HepG2 (cell line): ENCODE data around the gene MAGEL2. TPM values are rescaled to one million over a fixed set of nuclear protein-coding genes. Genes with fewer than 3 reads are reported as not detected.

Experiments used
- ATAC-seq: fragments of 200-7000 bp; cut with Tn5 transposase; 3 replicates; pipeline ENCODE4 v1.9.1; 2020; ENCODE audit warnings: mild to moderate bottlenecking, moderate library complexity
- BruUV-seq: library from RNA; stranded (reverse); fragments of 400-500 nt; replicated peaks from 2 replicates; lab custom pipeline; 2021; lab: Mats Ljungman, UMichigan
- CTCF ChIA-PET: fragments of 300-600 bp; formaldehyde crosslinking; extraction: SDS; loops from one replicate; lab custom pipeline; 2021; ENCODE audit warnings: low total read pairs, inconsistent platforms, low intra/inter-chr PET ratio; lab: Yijun Ruan, JAX
- POLR2A ChIA-PET: fragments of 350-600 bp; sonication (Branson Sonifier 250); formaldehyde crosslinking; loops from one replicate; lab custom pipeline; 2020; ENCODE audit warnings: antibody characterized with exemption, inconsistent platforms; lab: Yijun Ruan, JAX
- DNase-seq: peaks from one replicate; pipeline ENCODE4 v3.0.0-alpha.2; 2015; ENCODE audit warnings: low spot score
- FAIRE-seq: peaks from 3 replicates; lab custom pipeline; 2011; peaks lifted over from hg19 to GRCh38; lab: Jason Lieb, UNC
- H2AFZ ChIP-seq: one replicate; pipeline ENCODE4 v1.6.1; 2011; ENCODE audit warnings: low read length, inconsistent platforms
- H3K27ac ChIP-seq: fragments of 300-600 bp; 3 replicates; pipeline ENCODE4 v1.8.0; 2011; ENCODE audit warnings: mixed run types, mild to moderate bottlenecking, mixed read lengths, low read length, inconsistent platforms; ENCODE audit not compliant: insufficient read depth; ENCODE audit errors: extremely low read length
- H3K27me3 ChIP-seq, 2 experiments: fragments of 200-600 bp in 1 of 2; 2 replicates in 1 of 2; 3 replicates in 1 of 2; pipeline versions ENCODE4 v1.6.0 to v1.8.0; 2011; ENCODE audit warnings: low read length in 2 of 2, mild to moderate bottlenecking in 2 of 2, moderate library complexity in 2 of 2, inconsistent platforms in 1 of 2; ENCODE audit not compliant: insufficient read depth in 2 of 2, control insufficient read depth in 1 of 2
- H3K36me3 ChIP-seq, 2 experiments: fragments of 200-600 bp in 1 of 2; replicated peaks in 1 of 2; 2 replicates in 1 of 2; 3 replicates in 1 of 2; pipeline versions ENCODE4 v1.5.1 to v1.8.0; 2011; ENCODE audit warnings: low read length in 2 of 2, inconsistent platforms in 1 of 2; ENCODE audit not compliant: insufficient read depth in 2 of 2, control insufficient read depth in 1 of 2
- H3K4me1 ChIP-seq: 2 replicates; pipeline ENCODE4 v1.5.1; 2012; ENCODE audit warnings: low read length, inconsistent platforms; ENCODE audit not compliant: insufficient read depth
- H3K4me2 ChIP-seq: 2 replicates; pipeline ENCODE4 v1.6.0; 2011; ENCODE audit warnings: low read depth, low read length, inconsistent platforms
- H3K4me3 ChIP-seq, 3 experiments: fragments of 200-600 bp in 1 of 3; sonication (generic), shearing (Covaris generic) in 1 of 3; replicated peaks in 1 of 3; 2 replicates each; pipeline ENCODE4 v1.5.1; 2011 to 2016; ENCODE audit warnings: low read length in 3 of 3, inconsistent platforms in 2 of 3, low read depth in 2 of 3, mild to moderate bottlenecking in 2 of 3, control low read depth in 1 of 3, mixed read lengths in 1 of 3; ENCODE audit not compliant: insufficient read depth in 1 of 3
- H3K79me2 ChIP-seq: one replicate; pipeline ENCODE4 v1.6.1; 2011; ENCODE audit warnings: low read length, inconsistent platforms; ENCODE audit not compliant: insufficient read depth
- H3K9ac ChIP-seq: 2 replicates; pipeline ENCODE4 v1.6.0; 2011; ENCODE audit warnings: mild to moderate bottlenecking, low read depth, low read length, inconsistent platforms; ENCODE audit not compliant: insufficient read depth
- H3K9me3 ChIP-seq: 2 replicates; pipeline ENCODE4 v1.5.1; 2012; ENCODE audit warnings: mild to moderate bottlenecking, low read length
- H4K20me1 ChIP-seq: 2 replicates; pipeline ENCODE4 v1.6.0; 2011; ENCODE audit warnings: inconsistent platforms, mild to moderate bottlenecking, low read length, moderate library complexity; ENCODE audit not compliant: insufficient read depth
- ARID2 ChIP-seq: sonication (generic); formaldehyde crosslinking; IDR thresholded peaks from 2 replicates; pipeline ENCODE4 v1.8.1; 2022; ENCODE audit warnings: mild to moderate bottlenecking, missing genetic modification reagents, borderline replicate concordance
- FOXO1 ChIP-seq: sonication (generic); formaldehyde crosslinking; IDR thresholded peaks from 2 replicates; pipeline ENCODE4 v1.4.0; 2020; ENCODE audit warnings: missing genetic modification reagents
- REXO4 ChIP-seq: sonication (generic); formaldehyde crosslinking; IDR thresholded peaks from 2 replicates; pipeline ENCODE4 v1.8.0; 2022; ENCODE audit warnings: missing genetic modification reagents, mild to moderate bottlenecking, borderline replicate concordance
- SOX13 ChIP-seq, 3 experiments: fragments of 450-650 bp in 1 of 3; sonication (generic) in 1 of 3; formaldehyde crosslinking in 1 of 3; IDR thresholded peaks in 2 of 3; conservative IDR thresholded peaks in 1 of 3; 2 replicates each; pipeline versions ENCODE4 v1.5.0 to v1.6.1; 2016 to 2020; ENCODE audit warnings: antibody characterized with exemption in 1 of 3, mild to moderate bottlenecking in 1 of 3, missing compliant biosample characterization in 1 of 3, missing genetic modification reagents in 1 of 3, moderate library complexity in 1 of 3
- ZZZ3 ChIP-seq: sonication (generic); formaldehyde crosslinking; IDR thresholded peaks from 2 replicates; pipeline ENCODE4 v1.4.0; 2020; ENCODE audit warnings: missing genetic modification reagents, mild to moderate bottlenecking, borderline replicate concordance
- WGBS: methylation state at CpG from one replicate; pipeline ENCODE4 v1.1.6; 2017; ENCODE audit warnings: low lambda C conversion rate; 5-methylcytosine and 5-hydroxymethylcytosine counted together
- in situ Hi-C: cut with HindIII; loops from 2 replicates; pipeline ENCODE4 v1.10.0; 2017; ENCODE audit warnings: low pct_unique_long_range_greater_than_20kb; ENCODE audit not compliant: extremely low pct_ligation_motif_present
- intact Hi-C: fragments of 100-400 bp; cut with micrococcal nuclease; formaldehyde crosslinking; loops from one replicate; pipeline ENCODE4 v1.10.0; 2022; ENCODE audit not compliant: unreplicated experiment
- polyA plus RNA-seq, 8 experiments: library from polyadenylated mRNA; depleted of rRNA in 3 of 8; stranded (reverse) in 7 of 8; unstranded in 1 of 8; fragments of >200 nt; fragmentation: Illumina TruSeq in 4 of 8; extraction: Trizol in 4 of 8; gene quantifications; 2 replicates each; pipeline versions ENCODE4 v1.2.1 to v1.2.3, GENCODE V29; 2011 to 2016; ENCODE audit warnings: low read depth in 4 of 8, missing spikeins in 1 of 8, mixed read lengths in 1 of 8; ENCODE audit not compliant: insufficient read depth in 1 of 8
- total RNA-seq, 5 experiments: library from RNA; depleted of rRNA; stranded (reverse); fragments of >200 nt; fragmentation: Illumina TruSeq; extraction: Trizol; gene quantifications; 2 replicates each; pipeline ENCODE4 v1.2.3, GENCODE V29; 2016; ENCODE audit warnings: low read depth in 1 of 5
- TF ChIP-seq, protein P1 (sequence below): sonication (generic); formaldehyde crosslinking; conservative IDR thresholded peaks from 2 replicates; pipeline ENCODE4 v1.4.0; 2020; ENCODE audit warnings: missing genetic modification reagents
- TF ChIP-seq, protein P2 (sequence below): sonication (generic); formaldehyde crosslinking; IDR thresholded peaks from 2 replicates; pipeline ENCODE4 v1.8.0; 2022; ENCODE audit warnings: mild to moderate bottlenecking, missing genetic modification reagents
- TF ChIP-seq, protein P3 (sequence below): sonication (generic); formaldehyde crosslinking; IDR thresholded peaks from 2 replicates; pipeline ENCODE4 v1.5.1; 2020; ENCODE audit warnings: missing genetic modification reagents, mild to moderate bottlenecking, borderline replicate concordance
- TF ChIP-seq, protein P4 (sequence below): IDR thresholded peaks from 2 replicates; pipeline ENCODE4 v1.6.1; 2016; ENCODE audit warnings: low read depth, control low read depth

The MAGEL2 gene
- total and polyA plus RNA-seq, 2 of the 13 experiments (the other 11 are each of a cell fraction or from before 2014, with no cell fraction given): not detected

DNA sequence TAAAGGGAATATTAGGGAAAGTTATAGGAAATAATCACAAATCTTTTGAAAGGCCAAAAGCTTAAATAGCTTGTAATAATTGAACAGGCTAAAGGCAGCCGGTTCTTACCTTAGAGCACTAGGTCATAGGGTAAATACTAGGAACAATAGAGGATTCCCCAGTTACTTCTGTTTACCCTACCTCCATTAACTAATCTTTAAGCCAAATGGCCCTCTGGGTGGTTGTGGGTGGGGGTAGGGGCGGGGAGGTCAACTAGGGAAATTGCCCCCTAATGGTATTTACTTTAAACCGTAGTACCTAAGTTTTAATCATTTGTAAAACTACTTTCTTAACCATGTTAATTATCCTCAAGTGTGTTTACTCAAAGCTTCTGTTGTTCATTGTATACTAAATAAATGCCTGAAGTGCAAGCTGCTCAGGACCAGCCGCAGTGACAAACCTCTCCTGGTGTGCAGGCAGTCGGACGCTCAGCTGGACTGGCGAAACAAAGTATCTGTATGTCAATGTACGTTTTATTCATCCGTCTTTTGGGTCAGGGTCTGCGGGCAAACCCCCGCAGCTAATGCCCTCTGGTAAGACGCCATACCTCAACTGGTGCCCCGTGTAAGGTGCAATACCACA lies 18.9 kb downstream of the MAGEL2 start:
- in situ Hi-C loops: loop anchor here (25.0 kb wide), 1 partner anchor 141 kb away; no protein-coding TSS in a partner anchor
- peak overlapping the region; percentile 25; the same call in 1 of the 2 replicates for H3K4me2 ChIP-seq
- H3K79me2 ChIP-seq: no peaks in the 10 kb centered on the region
- no peak overlapping the region for H3K9ac ChIP-seq
- H3K9me3 ChIP-seq: no peaks in the 10 kb centered on the region
- TF ChIP-seq SOX13 (IDR thresholded peaks at IDR 0.05) (no peak), SOX13 (CRISPR knock-in tag; conservative IDR thresholded peaks at IDR 0.05 in 1 of 2, IDR thresholded peaks at IDR 0.05 in 1 of 2) (peak in 1 of 2 experiments; percentile 51; a peak in 1 of 4 replicates)
- TF ChIP-seq, protein P1, sequence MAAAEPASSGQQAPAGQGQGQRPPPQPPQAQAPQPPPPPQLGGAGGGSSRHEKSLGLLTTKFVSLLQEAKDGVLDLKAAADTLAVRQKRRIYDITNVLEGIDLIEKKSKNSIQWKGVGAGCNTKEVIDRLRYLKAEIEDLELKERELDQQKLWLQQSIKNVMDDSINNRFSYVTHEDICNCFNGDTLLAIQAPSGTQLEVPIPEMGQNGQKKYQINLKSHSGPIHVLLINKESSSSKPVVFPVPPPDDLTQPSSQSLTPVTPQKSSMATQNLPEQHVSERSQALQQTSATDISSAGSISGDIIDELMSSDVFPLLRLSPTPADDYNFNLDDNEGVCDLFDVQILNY (CRISPR knock-in tag): no peak
- intact Hi-C loops: no loop called here
- DNase-seq (no peak), FAIRE-seq (no peak), ATAC-seq (peak; percentile 64)
- H3K4me3 ChIP-seq: peak overlapping the region in 1 of 3 experiments; percentile 14; a peak in 1 of 6 replicates
- WGBS: 10% methylated on average over 13 of the region's 13 CpGs
- no peak overlapping the region for H3K27ac ChIP-seq
- peaks cover 14% of the 10 kb centered on the region for H3K4me1 ChIP-seq
- no TSS peak for BruUV-seq
- CTCF ChIA-PET: interaction anchor here (1.9 kb wide), 1 partner anchor 249 kb away, joined by 6 read pairs; no protein-coding TSS in a partner anchor
- POLR2A ChIA-PET: no interaction called here
- H2AFZ ChIP-seq: no peak overlapping the region
- H3K36me3 ChIP-seq: no peaks in the 10 kb centered on the region
- H3K27me3 ChIP-seq: peaks cover 0 to 4% of the 10 kb centered on the region in 2 experiments; a peak in 1 of 5 replicates
- H4K20me1 ChIP-seq: no peaks in the 10 kb centered on the region

DNA sequence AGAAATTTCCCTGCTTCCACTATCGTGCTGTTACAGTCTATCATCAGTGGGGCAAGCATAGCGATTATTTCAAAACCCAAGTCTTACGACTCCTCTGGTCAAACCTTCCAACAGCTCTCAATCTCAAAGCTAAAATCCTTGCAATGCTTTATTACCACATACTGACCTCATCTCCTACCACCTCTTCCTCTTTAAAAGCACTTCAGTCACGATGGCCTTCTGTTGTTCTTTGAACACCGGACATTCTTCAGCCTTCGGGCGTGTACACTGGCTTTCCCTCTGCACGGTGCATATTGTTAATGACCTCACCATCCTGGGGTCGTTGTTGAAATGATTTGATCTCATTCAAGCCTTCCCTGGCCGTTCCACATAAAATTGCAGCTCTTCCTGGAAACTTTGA lies 31.1 kb downstream of the MAGEL2 start:
- no peaks in the 10 kb centered on the region for H4K20me1 ChIP-seq
- H3K4me3 ChIP-seq: no peak overlapping the region
- H3K27me3 ChIP-seq: no peaks in the 10 kb centered on the region; a peak in 1 of 5 replicates
- no peaks in the 10 kb centered on the region for H3K79me2 ChIP-seq
- intact Hi-C loops (no loop called here), in situ Hi-C loops (no loop called here)
- BruUV-seq: no TSS peak
- H3K27ac ChIP-seq: no peak overlapping the region
- FAIRE-seq: no peak
- H3K4me1 ChIP-seq: no peaks in the 10 kb centered on the region
- no peak overlapping the region for H3K4me2 ChIP-seq
- no peak for ATAC-seq
- peak; percentile 6 for DNase-seq
- POLR2A ChIA-PET: no interaction called here
- no peaks in the 10 kb centered on the region for H3K9me3 ChIP-seq
- CTCF ChIA-PET: no interaction called here
- no peak overlapping the region for H2AFZ ChIP-seq
- TF ChIP-seq, protein P2, sequence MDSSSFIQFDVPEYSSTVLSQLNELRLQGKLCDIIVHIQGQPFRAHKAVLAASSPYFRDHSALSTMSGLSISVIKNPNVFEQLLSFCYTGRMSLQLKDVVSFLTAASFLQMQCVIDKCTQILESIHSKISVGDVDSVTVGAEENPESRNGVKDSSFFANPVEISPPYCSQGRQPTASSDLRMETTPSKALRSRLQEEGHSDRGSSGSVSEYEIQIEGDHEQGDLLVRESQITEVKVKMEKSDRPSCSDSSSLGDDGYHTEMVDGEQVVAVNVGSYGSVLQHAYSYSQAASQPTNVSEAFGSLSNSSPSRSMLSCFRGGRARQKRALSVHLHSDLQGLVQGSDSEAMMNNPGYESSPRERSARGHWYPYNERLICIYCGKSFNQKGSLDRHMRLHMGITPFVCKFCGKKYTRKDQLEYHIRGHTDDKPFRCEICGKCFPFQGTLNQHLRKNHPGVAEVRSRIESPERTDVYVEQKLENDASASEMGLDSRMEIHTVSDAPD: no peak
- TF ChIP-seq REXO4: no peak
- no peak for TF ChIP-seq FOXO1 (CRISPR knock-in tag)
- TF ChIP-seq, protein P3, sequence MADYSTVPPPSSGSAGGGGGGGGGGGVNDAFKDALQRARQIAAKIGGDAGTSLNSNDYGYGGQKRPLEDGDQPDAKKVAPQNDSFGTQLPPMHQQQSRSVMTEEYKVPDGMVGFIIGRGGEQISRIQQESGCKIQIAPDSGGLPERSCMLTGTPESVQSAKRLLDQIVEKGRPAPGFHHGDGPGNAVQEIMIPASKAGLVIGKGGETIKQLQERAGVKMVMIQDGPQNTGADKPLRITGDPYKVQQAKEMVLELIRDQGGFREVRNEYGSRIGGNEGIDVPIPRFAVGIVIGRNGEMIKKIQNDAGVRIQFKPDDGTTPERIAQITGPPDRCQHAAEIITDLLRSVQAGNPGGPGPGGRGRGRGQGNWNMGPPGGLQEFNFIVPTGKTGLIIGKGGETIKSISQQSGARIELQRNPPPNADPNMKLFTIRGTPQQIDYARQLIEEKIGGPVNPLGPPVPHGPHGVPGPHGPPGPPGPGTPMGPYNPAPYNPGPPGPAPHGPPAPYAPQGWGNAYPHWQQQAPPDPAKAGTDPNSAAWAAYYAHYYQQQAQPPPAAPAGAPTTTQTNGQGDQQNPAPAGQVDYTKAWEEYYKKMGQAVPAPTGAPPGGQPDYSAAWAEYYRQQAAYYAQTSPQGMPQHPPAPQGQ (CRISPR knock-in tag): no peak
- TF ChIP-seq ARID2 (CRISPR knock-in tag): no peak
- TF ChIP-seq, protein P4, sequence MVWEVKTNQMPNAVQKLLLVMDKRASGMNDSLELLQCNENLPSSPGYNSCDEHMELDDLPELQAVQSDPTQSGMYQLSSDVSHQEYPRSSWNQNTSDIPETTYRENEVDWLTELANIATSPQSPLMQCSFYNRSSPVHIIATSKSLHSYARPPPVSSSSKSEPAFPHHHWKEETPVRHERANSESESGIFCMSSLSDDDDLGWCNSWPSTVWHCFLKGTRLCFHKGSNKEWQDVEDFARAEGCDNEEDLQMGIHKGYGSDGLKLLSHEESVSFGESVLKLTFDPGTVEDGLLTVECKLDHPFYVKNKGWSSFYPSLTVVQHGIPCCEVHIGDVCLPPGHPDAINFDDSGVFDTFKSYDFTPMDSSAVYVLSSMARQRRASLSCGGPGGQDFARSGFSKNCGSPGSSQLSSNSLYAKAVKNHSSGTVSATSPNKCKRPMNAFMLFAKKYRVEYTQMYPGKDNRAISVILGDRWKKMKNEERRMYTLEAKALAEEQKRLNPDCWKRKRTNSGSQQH (CRISPR knock-in tag): no peak
- TF ChIP-seq ZZZ3 (CRISPR knock-in tag): no peak
- no peaks in the 10 kb centered on the region for H3K36me3 ChIP-seq
- WGBS: 25% methylated on average over 10 of the region's 10 CpGs
- no peak overlapping the region for H3K9ac ChIP-seq
